ENCODE data around the gene ZDHHC14.
"Not testable (repeated sequence)": the region's sequence is repeated elsewhere in the genome, so short reads cannot be mapped to it uniquely, and the experiment has no call there.

ZDHHC14 gene

GRCh38 chr6:157380779-157381561 lies at the start of gene ZDHHC14:
Gene ZDHHC14, plus strand, starts transcription at chr6:157381190.
- DNase-seq: peak; percentile 93

- DNase-seq: no peak
These were observed 48.2 kb upstream of the ZDHHC14 start for GRCh38 chr6:157332813-157333212.

- DNase-seq: no peak
These were observed 47.5 kb upstream of the ZDHHC14 start for GRCh38 chr6:157333537-157333936.

- DNase-seq: no peak
These were observed 47.0 kb upstream of the ZDHHC14 start for GRCh38 chr6:157333956-157334355.

- DNase-seq: peak; percentile 30
These were observed 45.2 kb upstream of the ZDHHC14 start for GRCh38 chr6:157335829-157336228.

GRCh38 chr6:157337276-157337675 lies 43.7 kb upstream of the ZDHHC14 start:
- not testable (repeated sequence) for DNase-seq

GRCh38 chr6:157337751-157338150 lies 43.2 kb upstream of the ZDHHC14 start:
- DNase-seq: no peak

GRCh38 chr6:157339432-157339831 lies 41.6 kb upstream of the ZDHHC14 start:
- DNase-seq: no peak

- no peak for DNase-seq
These were observed 37.3 kb upstream of the ZDHHC14 start for GRCh38 chr6:157343732-157344131.

GRCh38 chr6:157346373-157346772 lies 34.6 kb upstream of the ZDHHC14 start:
- DNase-seq: no peak

- DNase-seq: no peak
These were observed 22.7 kb upstream of the ZDHHC14 start for GRCh38 chr6:157358287-157358686.

GRCh38 chr6:157361886-157362285 lies 19.1 kb upstream of the ZDHHC14 start:
- DNase-seq: no peak

- DNase-seq: no peak
These were observed 16.3 kb upstream of the ZDHHC14 start for GRCh38 chr6:157364705-157365104.

- no peak for DNase-seq
These were observed 14.3 kb upstream of the ZDHHC14 start for GRCh38 chr6:157366648-157367047.

GRCh38 chr6:157368359-157369049 lies 12.5 kb upstream of the ZDHHC14 start:
- DNase-seq: no peak

- no peak for DNase-seq
These were observed 10.2 kb upstream of the ZDHHC14 start for GRCh38 chr6:157370755-157371154.

GRCh38 chr6:157372501-157373280 lies 8.3 kb upstream of the ZDHHC14 start:
- DNase-seq: no peak

- no peak for DNase-seq
These were observed 6.0 kb upstream of the ZDHHC14 start for GRCh38 chr6:157374889-157375443.

GRCh38 chr6:157376241-157376640 lies 4.7 kb upstream of the ZDHHC14 start:
- DNase-seq: no peak

- no peak for DNase-seq
These were observed 4.2 kb upstream of the ZDHHC14 start for GRCh38 chr6:157376706-157377230.

- DNase-seq: peak; percentile 92
These were observed 1.1 kb upstream of the ZDHHC14 start for GRCh38 chr6:157379656-157380457.

- peak; percentile 34 for DNase-seq
These were observed 572 bp upstream of the ZDHHC14 start for GRCh38 chr6:157380458-157380778.
